Stimulated activated CD4-positive, alpha-beta T cell treated with anti-CD3 and anti-CD28 coated beads, Interleukin-2, amount 100 ng/mL, for 24 hours (primary cell): ENCODE measurements around the gene SH3GL3.

Experiments used
- DNase-seq, 2 donors: peaks; one replicate each; pipeline ENCODE4 v3.0.0-alpha.2; 2020

SH3GL3 gene

DNA sequence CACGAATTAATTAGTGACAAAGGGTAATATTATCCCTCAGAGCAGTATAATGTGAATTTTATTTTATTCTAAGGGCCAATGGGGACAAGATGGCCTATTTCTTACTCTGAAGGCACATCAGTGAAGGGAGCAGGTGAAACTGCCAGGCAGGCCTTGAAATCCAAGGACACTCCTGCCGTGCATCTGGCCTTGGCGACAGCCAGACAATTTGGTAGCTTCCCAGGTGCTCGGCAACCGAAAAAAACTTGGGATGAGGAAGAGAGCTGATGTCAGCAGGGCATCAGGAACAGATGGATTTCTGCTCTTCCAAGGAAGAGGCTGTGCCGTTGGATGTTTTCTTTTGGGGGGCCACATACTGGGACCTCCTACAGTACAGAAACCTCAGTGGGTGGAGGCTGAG is 123.6 kb downstream of the SH3GL3 start:
- no peak for DNase-seq

GRCh38 chr15:83571820-83572707 is 124.9 kb downstream of the SH3GL3 start:
- DNase-seq: no peak

GRCh38 chr15:83574345-83574744 is 127.2 kb downstream of the SH3GL3 start:
- DNase-seq: no peak

DNA sequence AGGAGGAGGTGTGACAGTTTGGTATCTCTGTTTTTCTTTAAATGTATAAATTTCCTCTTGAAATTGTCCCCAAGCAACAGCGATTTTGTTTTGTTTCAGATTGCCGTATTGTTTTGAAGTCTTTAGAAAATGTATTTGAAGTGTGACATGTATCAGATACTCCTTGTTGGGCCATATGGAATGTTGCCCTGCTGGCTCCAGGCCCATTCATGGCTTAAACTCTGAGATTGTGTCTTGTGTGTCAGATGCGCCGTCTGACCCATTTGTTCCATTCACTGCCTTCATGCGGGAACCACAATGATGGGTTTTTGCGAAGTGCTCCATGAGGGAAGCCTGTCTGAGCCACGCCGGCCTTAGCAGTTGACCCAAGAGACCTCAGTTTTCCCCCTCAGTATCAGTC is 131.6 kb downstream of the SH3GL3 start:
- no peak for DNase-seq

DNA sequence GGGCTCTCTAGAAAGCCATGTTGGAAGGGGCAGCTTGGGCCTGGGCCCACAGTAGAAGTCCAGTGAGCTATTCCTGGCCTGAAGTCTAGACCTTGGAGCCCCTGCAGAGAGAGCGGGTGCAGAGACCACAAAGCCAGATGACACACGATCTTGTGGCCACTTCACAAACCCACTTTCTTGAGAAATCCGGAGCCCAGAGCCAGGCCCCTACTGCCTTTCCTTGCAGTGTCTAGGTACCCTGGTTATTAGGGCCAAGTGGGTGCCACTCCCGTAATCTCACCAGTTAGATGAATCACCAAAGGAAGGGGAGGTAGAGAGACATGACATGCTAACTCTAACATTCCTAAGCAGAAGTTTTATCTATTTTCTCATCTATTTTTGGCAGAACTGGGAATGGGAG is 134.2 kb downstream of the SH3GL3 start:
- no peak for DNase-seq

DNA sequence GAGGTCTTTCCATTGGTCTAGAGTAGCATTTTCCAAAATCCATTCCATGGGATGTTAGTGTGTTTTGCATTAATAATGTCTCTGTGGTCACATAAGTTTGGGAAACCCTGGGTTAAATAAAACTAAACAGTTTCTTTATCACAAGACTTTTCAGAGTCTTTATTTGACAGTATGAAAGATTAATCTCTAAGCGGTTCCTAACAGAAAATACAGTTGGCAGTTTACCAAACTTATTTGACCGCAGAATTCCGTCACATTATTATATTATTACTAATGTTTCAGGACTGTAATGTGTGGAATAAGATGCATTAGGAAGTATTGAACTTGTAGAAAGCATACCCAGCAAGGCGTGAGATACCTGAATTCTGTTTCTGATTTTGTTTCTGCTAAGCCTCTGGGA is 135.2 kb downstream of the SH3GL3 start:
- no peak for DNase-seq

DNA sequence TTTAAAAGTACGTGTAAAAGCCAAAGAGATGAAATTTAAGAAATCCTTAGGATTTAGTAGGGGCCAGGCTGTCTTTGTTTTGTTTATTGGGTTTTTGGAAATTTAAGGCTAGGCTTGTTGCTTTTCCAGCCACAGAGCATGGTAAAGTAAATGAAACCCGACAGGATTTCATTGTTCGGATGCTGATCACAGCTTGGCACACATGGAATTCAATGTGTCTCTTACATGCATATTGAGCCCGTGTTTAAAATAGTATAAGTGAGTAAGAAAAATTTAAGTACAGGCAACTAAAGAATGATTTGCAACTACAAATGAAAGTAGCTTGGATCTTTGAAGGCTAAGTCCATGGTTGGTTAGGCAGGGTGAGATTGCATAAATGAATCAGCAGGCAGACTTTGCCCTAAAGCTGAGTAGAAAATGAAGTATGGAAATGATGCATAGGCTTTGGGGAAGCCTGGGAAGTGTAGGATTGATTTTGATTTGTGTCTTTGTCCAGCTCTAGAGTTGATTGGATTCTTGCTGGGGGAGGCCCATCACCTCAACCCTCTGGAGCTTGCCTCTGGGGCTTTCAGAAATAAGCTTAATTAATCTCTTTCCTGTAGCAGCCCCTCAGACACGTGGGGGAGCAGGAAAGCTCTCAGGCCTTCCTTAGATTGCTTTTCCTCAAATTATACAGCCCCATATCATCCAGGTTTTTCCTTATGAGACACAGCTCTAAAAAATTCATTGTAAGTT is 138.6 kb downstream of the SH3GL3 start:
- DNase-seq: no peak

GRCh38 chr15:83587091-83587490 is 139.9 kb downstream of the SH3GL3 start:
- no peak for DNase-seq

DNA sequence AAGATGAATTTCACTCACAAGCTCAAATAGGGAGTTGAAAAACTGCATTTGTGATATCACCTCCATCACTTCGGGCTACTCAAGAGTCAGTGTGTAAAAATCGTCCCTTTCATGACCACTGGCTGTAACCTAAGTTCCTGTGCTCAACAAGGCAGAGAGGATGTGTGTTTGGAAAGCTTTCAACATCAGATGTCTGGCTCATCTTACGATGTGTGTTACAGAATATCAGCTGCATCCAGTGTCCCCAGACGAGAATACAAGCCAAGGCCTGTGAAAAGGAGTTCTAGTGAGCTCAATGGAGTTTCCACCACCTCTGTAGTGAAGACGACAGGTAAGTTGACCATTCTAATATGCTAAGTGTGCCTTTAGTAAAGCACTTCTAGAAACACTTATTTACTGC is 141.3 kb downstream of the SH3GL3 start:
- DNase-seq: no peak

DNA sequence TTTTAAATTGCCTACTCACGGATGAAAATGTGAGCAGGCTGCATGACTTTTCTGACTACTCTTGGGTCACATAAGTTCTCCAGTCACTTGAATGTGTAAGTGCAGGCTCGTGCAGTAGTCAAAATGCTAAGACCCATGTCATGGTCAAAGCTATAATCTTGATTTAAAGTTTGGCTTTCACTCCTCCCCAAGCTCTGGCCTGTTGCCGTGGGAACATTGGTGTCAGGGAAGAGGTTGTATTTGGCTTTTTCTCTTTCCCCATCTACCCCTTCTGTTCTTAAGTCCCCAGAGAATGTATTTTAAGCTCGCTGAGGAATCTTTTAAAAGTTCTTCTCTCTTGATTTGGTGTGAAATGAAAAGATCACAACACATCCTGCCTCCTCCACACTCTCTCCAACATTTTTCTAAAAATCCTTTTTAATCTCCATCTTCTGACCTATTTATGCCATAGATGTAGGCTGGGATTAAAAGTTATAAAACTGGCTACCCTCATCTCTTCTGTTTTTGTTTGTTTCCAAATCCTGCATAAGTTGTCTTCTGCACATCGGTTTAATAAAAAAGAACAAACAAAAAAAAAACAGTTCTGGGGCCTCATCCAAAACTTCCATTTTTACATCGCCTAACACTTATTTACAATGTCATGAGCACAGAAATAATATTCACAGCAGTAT is 145.4 kb downstream of the SH3GL3 start:
- DNase-seq: no peak

DNA sequence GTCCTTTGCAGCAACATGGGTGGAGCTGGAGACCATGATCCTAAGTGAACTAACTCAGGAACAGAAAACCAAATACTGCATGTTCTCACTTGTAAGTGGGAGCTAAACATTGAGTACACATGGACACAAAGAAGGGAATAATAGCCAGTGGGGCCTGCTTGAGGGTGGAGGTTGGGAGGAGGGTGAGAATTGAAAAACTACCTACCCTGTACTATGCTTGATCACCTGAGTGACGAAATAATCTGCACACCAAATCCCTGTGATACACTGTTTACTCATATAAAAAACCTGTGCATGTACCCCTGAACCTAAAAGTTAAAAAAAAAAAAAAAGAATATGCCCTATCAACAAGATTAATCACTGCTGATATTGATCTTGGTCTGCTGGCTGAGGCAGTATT is 148.1 kb downstream of the SH3GL3 start:
- DNase-seq: no peak

- DNase-seq: no peak
Measured at GRCh38 chr15:83598031-83598430, 150.9 kb downstream of the SH3GL3 start.

GRCh38 chr15:83602021-83602420 is 154.9 kb downstream of the SH3GL3 start:
- no peak for DNase-seq

DNA sequence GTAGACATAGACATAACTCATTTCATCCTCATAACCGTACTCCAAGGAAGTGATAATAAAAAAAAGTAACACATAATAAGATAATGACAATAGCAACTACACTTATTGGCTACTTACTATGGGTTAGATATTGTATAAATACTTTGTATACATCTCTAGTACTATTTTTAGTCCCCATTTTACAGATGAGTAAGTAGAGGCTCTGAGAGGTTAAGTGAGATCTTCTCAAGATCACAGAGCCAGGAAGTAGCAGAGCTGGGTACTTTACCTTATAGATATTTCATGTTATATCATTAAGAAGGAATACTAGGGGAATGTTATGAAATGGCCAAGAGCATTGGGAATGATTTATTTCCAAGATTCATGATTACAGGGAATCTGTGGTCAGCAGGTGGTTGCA is 157.4 kb downstream of the SH3GL3 start:
- no peak for DNase-seq

DNA sequence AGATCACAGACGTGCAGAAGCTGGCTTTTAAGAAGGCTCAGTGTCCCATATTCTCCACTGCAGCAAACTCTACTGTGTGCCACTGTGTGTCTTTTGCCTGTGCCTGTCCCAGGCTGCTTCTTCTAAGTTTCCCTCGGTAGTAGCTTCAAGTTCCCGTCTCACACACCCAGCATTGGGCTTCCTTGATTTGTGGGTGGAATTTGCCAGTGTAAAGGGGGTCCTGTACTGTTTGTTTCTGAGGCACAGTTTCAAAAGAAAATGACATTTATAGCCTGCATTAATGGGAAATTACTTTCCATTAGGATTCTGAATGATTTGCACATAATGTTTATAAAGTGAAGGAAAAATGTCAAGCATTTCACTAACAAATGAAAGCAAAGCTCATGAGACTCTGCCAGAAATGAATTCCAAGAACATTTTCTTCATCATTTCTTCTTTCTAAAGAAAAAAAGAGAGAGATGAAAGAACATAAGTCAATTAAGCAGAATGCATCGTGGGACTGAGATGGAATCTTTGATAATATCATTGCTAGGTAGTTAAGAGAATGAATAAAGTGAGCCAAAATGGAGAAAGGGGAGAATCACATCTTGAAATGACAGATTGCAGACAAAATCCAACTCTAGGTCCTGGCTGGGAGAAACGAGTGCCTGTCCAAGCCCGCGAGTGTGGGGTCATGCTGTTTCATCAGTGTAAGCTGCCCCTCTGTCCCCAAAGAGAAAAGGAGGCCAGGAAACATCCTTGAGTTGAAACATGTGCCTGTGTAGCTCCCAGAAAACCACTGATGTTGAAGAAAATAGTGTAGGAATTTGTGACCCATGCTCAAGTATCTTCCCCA is 158.2 kb downstream of the SH3GL3 start:
- DNase-seq: no peak

- no peak for DNase-seq
Measured at GRCh38 chr15:83610132-83610531, 163.0 kb downstream of the SH3GL3 start.

DNA sequence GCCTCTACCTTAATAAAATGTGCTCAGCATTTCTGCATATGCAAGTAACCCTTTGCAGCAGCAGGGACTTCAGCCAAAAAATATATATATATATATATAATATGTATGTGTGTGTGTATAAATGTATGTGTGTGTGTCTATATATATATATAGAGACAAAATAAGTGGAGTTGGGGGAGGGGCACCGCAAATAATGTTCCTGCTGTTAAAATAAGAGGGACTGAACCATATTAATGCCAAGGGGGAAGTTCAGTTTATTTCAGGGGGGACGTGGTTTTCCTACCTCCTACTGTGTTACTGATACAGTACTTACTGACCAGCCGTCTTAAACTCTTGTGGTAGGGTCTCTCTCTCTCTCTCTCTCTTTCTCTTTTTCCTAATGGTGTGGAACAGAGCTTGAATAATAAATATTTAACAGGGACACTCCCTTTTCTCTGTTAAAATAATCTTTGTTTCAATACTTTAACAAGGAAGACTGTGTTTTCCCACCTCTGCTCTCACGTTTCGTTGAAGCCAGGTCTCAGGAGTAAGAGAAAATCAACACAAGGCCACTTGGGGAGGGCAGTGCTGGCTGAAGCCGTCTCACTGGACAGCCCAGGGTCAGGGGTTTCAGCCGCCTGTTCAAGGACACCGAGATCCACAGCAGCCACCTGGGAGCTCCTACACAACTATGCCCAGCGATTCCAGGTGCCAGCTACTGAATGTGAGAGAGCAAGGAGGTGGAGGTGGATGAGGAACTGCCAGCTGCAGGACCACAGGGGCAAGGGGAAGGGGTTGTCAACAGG is 164.0 kb downstream of the SH3GL3 start:
- no peak for DNase-seq

DNA sequence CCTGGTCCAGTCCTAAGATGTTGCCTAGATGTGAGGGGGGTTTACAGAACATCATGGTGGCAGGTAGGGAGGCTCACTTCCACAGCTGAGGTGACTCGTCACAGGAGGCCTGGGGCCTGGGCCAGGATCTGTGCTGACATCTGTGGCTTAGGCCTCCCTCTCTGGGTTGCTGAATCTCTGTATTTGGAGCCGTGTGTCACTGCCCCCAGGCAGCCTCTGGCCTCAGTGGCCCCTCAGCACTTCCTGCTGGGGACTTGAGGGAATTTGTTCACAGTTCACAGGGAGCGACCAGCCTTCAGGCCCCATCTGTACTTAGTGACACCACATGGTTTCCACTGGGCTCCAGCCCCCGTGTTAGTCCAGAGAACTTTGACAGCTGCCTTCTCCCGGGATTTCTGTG is 165.1 kb downstream of the SH3GL3 start:
- no peak for DNase-seq

DNA sequence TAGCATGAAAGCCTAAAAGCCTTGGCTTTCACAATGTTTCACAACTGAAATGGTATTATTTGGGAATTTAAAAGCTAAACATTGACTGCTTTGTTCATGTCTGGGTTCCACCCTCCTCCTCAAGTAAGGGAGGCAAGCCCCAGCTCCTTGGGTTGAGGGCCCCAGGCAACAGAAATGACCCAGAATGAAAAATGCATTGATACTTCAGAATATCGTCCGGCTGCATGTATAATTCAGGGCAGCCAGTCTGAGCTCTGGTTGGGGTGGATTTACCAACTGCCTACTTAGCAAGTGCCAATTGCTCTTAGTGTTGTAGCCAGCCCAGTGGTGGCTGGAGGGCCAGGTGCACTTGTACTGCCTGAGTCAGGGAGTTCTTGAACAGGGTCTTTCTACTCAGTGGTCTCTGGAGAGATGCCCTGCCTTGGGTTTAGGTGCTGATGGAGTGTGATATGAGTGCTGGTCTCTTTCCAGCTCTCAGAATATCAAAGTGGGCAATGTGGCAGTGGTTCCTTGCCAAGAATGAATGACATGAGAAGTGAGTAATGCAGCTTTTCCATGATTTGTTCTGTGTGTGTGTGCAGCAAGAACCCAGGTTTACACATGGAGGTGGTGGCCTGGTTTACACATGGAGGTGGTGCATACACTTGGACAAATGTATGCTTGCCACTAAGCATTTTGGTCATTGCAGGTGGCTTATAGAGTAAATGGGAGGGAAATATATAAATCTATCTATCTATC is 165.9 kb downstream of the SH3GL3 start:
- no peak for DNase-seq

- DNase-seq: no peak
Measured at GRCh38 chr15:83613714-83614113, 166.6 kb downstream of the SH3GL3 start.

GRCh38 chr15:83616840-83617239 is 169.7 kb downstream of the SH3GL3 start:
- DNase-seq: no peak
